Metanephros (tissue), 2 donors: Measurements from ENCODE around the gene BLM. TPM values are rescaled to one million over a fixed set of nuclear protein-coding genes. Genes with fewer than 3 reads are reported as not detected.

Experiments used
- small RNA-seq: library from RNA; depleted of rRNA; stranded (forward); fragments of <200 nt; gene quantifications from one replicate; pipeline ENCODE3, GENCODE V24; 2014; ENCODE audit warnings: low replicate concordance
- total RNA-seq: library from RNA; depleted of rRNA; stranded (reverse); fragments of >200 nt; gene quantifications from one replicate; pipeline ENCODE4 v1.2.3, GENCODE V29; 2014

Gene BLM
- 6.5 TPM for total RNA-seq

GRCh38 chr15:90716976-90717821, at the start of gene BLM:
BLM (plus strand) TSS chr15:90717346; CDS start chr15:90747393, 30,047 bp downstream.

Small RNA genes within 50 kb of the gene (small RNA-seq; reads per million reads assigned to genes)
- gene RF00093 (not detected), gene RN7SL363P (not detected)

Other genes with a start within 250 kb of the BLM start
- 33.1 TPM for gene CRTC3, start 187.4 kb upstream of the BLM start, total RNA-seq
- 54.8 TPM for gene FURIN, start 151.2 kb downstream of the BLM start, total RNA-seq
- gene FES, start 167.2 kb downstream of the BLM start, total RNA-seq = 52.4 TPM
- gene MAN2A2, start 186.0 kb downstream of the BLM start, total RNA-seq = 45.9 TPM
- 11.5 TPM for gene HDDC3, start 215.2 kb downstream of the BLM start, total RNA-seq
- gene UNC45A, start 217.9 kb downstream of the BLM start, total RNA-seq = 79.9 TPM
- gene RCCD1, start 237.5 kb downstream of the BLM start, total RNA-seq = 11.0 TPM